ENCODE results near the gene MTG2.

GRCh38 chr20:62236200-62236599, 53.4 kb downstream of the MTG2 start:
- TF ChIP-seq EZH2 (IDR thresholded peaks at IDR 0.05; ENCODE audit: low read length, unreplicated experiment) (no peak), CTCF (conservative IDR thresholded peaks at IDR 0.05; ENCODE audit: low read depth, low read length) (no peak)

Data from PC-3 (cell line).